Right atrium auricular region (tissue), 2 donors: ENCODE results near the gene CRTC2. TPM values are rescaled to one million over a fixed set of nuclear protein-coding genes. Genes with fewer than 3 reads are reported as not detected.
A peak's percentile ranks its signal among the peaks of the same experiment; 100 is the strongest.

Experiments
- DNase-seq: peaks from one replicate; pipeline ENCODE4 v3.0.0-alpha.2; 2019; ENCODE audit warnings: low spot score
- H3K27ac ChIP-seq, 2 donors: fragments of 200-600 bp; sonication (generic); 1 replicate in 1 of 2; 2 replicates in 1 of 2; pipeline ENCODE4 v1.5.1; 2016 to 2019
- H3K27me3 ChIP-seq, 2 donors: fragments of 200-600 bp; sonication (generic); one replicate each; pipeline versions ENCODE4 v1.5.1 to v1.6.0; 2017 to 2019
- H3K36me3 ChIP-seq: fragments of 200-600 bp; sonication (generic); one replicate; pipeline ENCODE4 v1.5.1; 2016
- H3K4me1 ChIP-seq, 2 donors: fragments of 200-600 bp; sonication (generic); one replicate each; pipeline versions ENCODE4 v1.5.1 to v1.6.0; 2017 to 2019
- H3K4me3 ChIP-seq, 2 donors: fragments of 200-600 bp; sonication (generic); 1 replicate in 1 of 2; 2 replicates in 1 of 2; pipeline ENCODE4 v1.5.1; 2017 to 2019; ENCODE audit warnings: mild to moderate bottlenecking in 1 of 2, moderate library complexity in 1 of 2
- H3K9me3 ChIP-seq, 2 donors: fragments of 200-600 bp; sonication (generic); one replicate each; pipeline ENCODE4 v1.5.1; 2019
- CTCF ChIP-seq, 2 donors: fragments of 200-600 bp; sonication (generic); IDR thresholded peaks; one replicate each; pipeline ENCODE4 v1.5.1; 2019; ENCODE audit warnings: antibody characterized with exemption in 2 of 2
- total RNA-seq, 2 donors: library from RNA; depleted of rRNA; stranded (reverse); fragments of >200 nt; gene quantifications; one replicate each; pipeline ENCODE4 v1.1.0, GENCODE V29; 2016

CRTC2 gene
- total RNA-seq, 2 donors from 2014 or later, result 10.5 to 14.3 TPM

- peak in 1 of 2 donors; percentile 7 for TF ChIP-seq CTCF (IDR thresholded peaks at IDR 0.05)
- H3K4me3 ChIP-seq, result peak overlapping the region; percentile 55 to 65
- H3K4me1 ChIP-seq, result peaks cover 0 to 36% of the 10 kb centered on the region in 2 donors
- H3K27ac ChIP-seq, result peak overlapping the region; percentile 91
- DNase-seq, result no peak
- H3K27me3 ChIP-seq, result no peaks in the 10 kb centered on the region
- H3K36me3 ChIP-seq, result no peaks in the 10 kb centered on the region
- H3K9me3 ChIP-seq, result no peaks in the 10 kb centered on the region
These were observed 9.6 kb upstream of the CRTC2 start for GRCh38 chr1:153968000-153968363.

GRCh38 chr1:153967107-153967999 is 8.9 kb upstream of the CRTC2 start, which contains the start of gene CREB3L4:
TSS of gene CREB3L4 (plus strand) at chr1:153967902. CDS start at chr1:153968526, 624 bp downstream.
- Histone ChIP-seq H3K9me3 (no peaks in the 10 kb centered on the region), H3K4me1 (peaks cover 0 to 43% of the 10 kb centered on the region in 2 donors), H3K4me3 (peak within 1 kb of the TSS; percentile 55 to 65), H3K27ac (peak within 1 kb of the TSS; percentile 91), H3K36me3 (no peaks in the 10 kb centered on the region), H3K27me3 (no peaks in the 10 kb centered on the region)
- peak; percentile 95 for DNase-seq
- TF ChIP-seq CTCF (IDR thresholded peaks at IDR 0.05), result peak; percentile 34 to 61

- H3K4me1 ChIP-seq, result peaks cover 0 to 76% of the 10 kb centered on the region in 2 donors
- H3K27me3 ChIP-seq, result no peaks in the 10 kb centered on the region
These were observed 5.5 kb upstream of the CRTC2 start for GRCh38 chr1:153963850-153964331.

GRCh38 chr1:153963030-153963849 is 4.8 kb upstream of the CRTC2 start, which contains the start of gene SLC39A1:
TSS of gene SLC39A1 (minus strand) at chr1:153963537. CDS start at chr1:153962715, 822 bp downstream.
- no peak for TF ChIP-seq CTCF (IDR thresholded peaks at IDR 0.05)
- Histone ChIP-seq H3K4me3 (peak within 1 kb of the TSS; percentile 79 to 81), H3K27ac (peak within 1 kb of the TSS; percentile 97 to 98), H3K4me1 (peaks cover 0 to 72% of the 10 kb centered on the region in 2 donors), H3K9me3 (no peaks in the 10 kb centered on the region), H3K27me3 (no peaks in the 10 kb centered on the region), H3K36me3 (peaks cover 16% of the 10 kb centered on the region)
- peak; percentile 99 for DNase-seq

More at GRCh38 chr1:153963850-153964331, 5.5 kb upstream of the CRTC2 start:
- Histone ChIP-seq H3K27ac (peak overlapping the region; percentile 97 to 98), H3K36me3 (peaks cover 16% of the 10 kb centered on the region), H3K9me3 (no peaks in the 10 kb centered on the region), H3K4me3 (peak overlapping the region; percentile 79 to 81)
- DNase-seq, result no peak
- TF ChIP-seq CTCF (IDR thresholded peaks at IDR 0.05), result no peak
